Fibroblast of gingiva (primary cell): Measurements from ENCODE around the gene ATG2B.
"Not testable (repeated sequence)": the region's sequence is repeated elsewhere in the genome, so short reads cannot be mapped to it uniquely, and the experiment has no call there.

Experiments
- DNase-seq: peaks from one replicate; pipeline ENCODE4 v3.0.0-alpha.2; 2011; ENCODE audit warnings: low read depth

The ATG2B gene

GRCh38 chr14:96252999-96253539, 110.1 kb downstream of the ATG2B start:
- peak; percentile 73 for DNase-seq

GRCh38 chr14:96252323-96252998, 110.7 kb downstream of the ATG2B start:
- DNase-seq = no peak

GRCh38 chr14:96251656-96252155, 111.4 kb downstream of the ATG2B start:
- DNase-seq = no peak

- no peak for DNase-seq
Observed at GRCh38 chr14:96250485-96250884, 112.7 kb downstream of the ATG2B start.

GRCh38 chr14:96249029-96249428, 114.1 kb downstream of the ATG2B start:
- peak; percentile 89 for DNase-seq

- DNase-seq = no peak
Observed at GRCh38 chr14:96247031-96247430, 116.1 kb downstream of the ATG2B start.

- DNase-seq = peak; percentile 92
Observed at GRCh38 chr14:96246539-96246847, 116.6 kb downstream of the ATG2B start.

GRCh38 chr14:96245710-96246538, 117.2 kb downstream of the ATG2B start:
- DNase-seq = peak; percentile 73

- not testable (repeated sequence) for DNase-seq
Observed at GRCh38 chr14:96245074-96245473, 118.1 kb downstream of the ATG2B start.

- no peak for DNase-seq
Observed at GRCh38 chr14:96243785-96244184, 119.4 kb downstream of the ATG2B start.

GRCh38 chr14:96242126-96242525, 121.0 kb downstream of the ATG2B start:
- DNase-seq = no peak

- DNase-seq = no peak
Observed at GRCh38 chr14:96240641-96241040, 122.5 kb downstream of the ATG2B start.

- no peak for DNase-seq
Observed at GRCh38 chr14:96239711-96240141, 123.4 kb downstream of the ATG2B start.

GRCh38 chr14:96238676-96239265, 124.4 kb downstream of the ATG2B start:
- no peak for DNase-seq

GRCh38 chr14:96237641-96238040, 125.5 kb downstream of the ATG2B start:
- no peak for DNase-seq

GRCh38 chr14:96235426-96235825, 127.7 kb downstream of the ATG2B start:
- no peak for DNase-seq

- DNase-seq = no peak
Observed at GRCh38 chr14:96233661-96234060, 129.5 kb downstream of the ATG2B start.

- no peak for DNase-seq
Observed at GRCh38 chr14:96232506-96232905, 130.6 kb downstream of the ATG2B start.

GRCh38 chr14:96231526-96232130, 131.5 kb downstream of the ATG2B start:
- DNase-seq = no peak

- DNase-seq = no peak
Observed at GRCh38 chr14:96231056-96231455, 132.1 kb downstream of the ATG2B start.

GRCh38 chr14:96229315-96229714, 133.8 kb downstream of the ATG2B start:
- no peak for DNase-seq
